Loucy (cell line): Measurements from ENCODE around the gene SH3BP1.

Experiments used
- H2AFZ ChIP-seq: fragments of 200-600 bp; sonication (generic); 2 replicates; pipeline ENCODE4 v1.6.0; 2016; ENCODE audit warnings: antibody characterized with exemption, mild to moderate bottlenecking, low read length, moderate library complexity
- H3F3A ChIP-seq: fragments of 200-600 bp; 2 replicates; pipeline ENCODE4 v1.6.0; 2016; ENCODE audit warnings: antibody characterized with exemption, low read depth, mild to moderate bottlenecking
- H3K27me3 ChIP-seq: fragments of 200-600 bp; sonication (generic); 2 replicates; pipeline ENCODE4 v1.6.1; 2014; ENCODE audit warnings: low read length, mild to moderate bottlenecking; ENCODE audit not compliant: insufficient read depth, poor library complexity, severe bottlenecking
- H3K36me3 ChIP-seq: fragments of 200-600 bp; sonication (generic); 2 replicates; pipeline ENCODE4 v1.6.1; 2016; ENCODE audit warnings: low read length; ENCODE audit not compliant: insufficient read depth
- H3K4me1 ChIP-seq: fragments of 200-600 bp; sonication (generic); 2 replicates; pipeline ENCODE4 v1.5.1; 2014; ENCODE audit warnings: low read length, mild to moderate bottlenecking; ENCODE audit not compliant: insufficient read depth, poor library complexity, severe bottlenecking
- H3K4me2 ChIP-seq: fragments of 200-600 bp; sonication (generic); 2 replicates; pipeline ENCODE4 v1.6.0; 2014; ENCODE audit warnings: antibody characterized with exemption, low read length, low read depth, mild to moderate bottlenecking; ENCODE audit not compliant: poor library complexity, severe bottlenecking
- H3K4me3 ChIP-seq: fragments of 200-600 bp; sonication (generic); 2 replicates; pipeline ENCODE4 v1.5.1; 2014; ENCODE audit warnings: low read length, mild to moderate bottlenecking, mixed read lengths; ENCODE audit not compliant: poor library complexity, severe bottlenecking
- H3K79me2 ChIP-seq: fragments of 200-600 bp; sonication (generic); 2 replicates; pipeline ENCODE4 v1.6.1; 2014; ENCODE audit warnings: low read length; ENCODE audit not compliant: insufficient read depth
- H3K9ac ChIP-seq: fragments of 200-600 bp; sonication (generic); 2 replicates; pipeline ENCODE4 v1.6.0; 2014; ENCODE audit warnings: mild to moderate bottlenecking, low read depth, low read length, moderate library complexity; ENCODE audit not compliant: poor library complexity, severe bottlenecking
- H3K9me2 ChIP-seq: fragments of 200-600 bp; sonication (generic); replicated peaks from 2 replicates; pipeline ENCODE4 v1.6.1; 2016; ENCODE audit warnings: low read depth, low read length, mixed read lengths
- H3K9me3 ChIP-seq: fragments of 200-600 bp; sonication (generic); 2 replicates; pipeline ENCODE4 v1.6.1; 2014; ENCODE audit warnings: mild to moderate bottlenecking, antibody characterized with exemption, low read length, low read depth; ENCODE audit not compliant: insufficient read depth
- H4K20me1 ChIP-seq: fragments of 200-600 bp; sonication (generic); 2 replicates; pipeline ENCODE4 v1.6.0; 2014; ENCODE audit warnings: antibody characterized with exemption, low read length, mild to moderate bottlenecking; ENCODE audit not compliant: insufficient read depth, poor library complexity, severe bottlenecking
- CTCF ChIP-seq: fragments of 200-600 bp; sonication (generic); conservative IDR thresholded peaks from 2 replicates; pipeline ENCODE4 v1.5.1; 2014; ENCODE audit warnings: mild to moderate bottlenecking, antibody characterized with exemption, low read length
- EZH2phosphoT487 ChIP-seq: fragments of 200-600 bp; IDR thresholded peaks from 2 replicates; pipeline ENCODE4 v1.6.1; 2018; ENCODE audit warnings: antibody characterized with exemption, mild to moderate bottlenecking, moderate library complexity, borderline replicate concordance

The SH3BP1 gene

GRCh38 chr22:37626144-37626543 is 13.3 kb upstream of the SH3BP1 start:
- Histone ChIP-seq H3K27me3 (no peaks in the 10 kb centered on the region), H3K4me1 (peaks cover 33% of the 10 kb centered on the region), H3K79me2 (no peaks in the 10 kb centered on the region), H3F3A (0 out of 2 replicates have a peak, but pooled peaks cover 5% of the 10 kb centered on the region), H3K9ac (no peak overlapping the region), H2AFZ (no peak overlapping the region), H4K20me1 (no peaks in the 10 kb centered on the region), H3K4me2 (no peak overlapping the region), H3K36me3 (no peaks in the 10 kb centered on the region; the same call in 1 of the 2 replicates), H3K9me2 (no peaks in the 10 kb centered on the region), H3K9me3 (no peaks in the 10 kb centered on the region), H3K4me3 (no peak overlapping the region)
- no peak for TF ChIP-seq CTCF
- no peak for TF ChIP-seq EZH2phosphoT487

GRCh38 chr22:37626556-37627075 is 12.9 kb upstream of the SH3BP1 start:
- TF ChIP-seq CTCF (no peak), EZH2phosphoT487 (no peak)
- H3K4me2 ChIP-seq: peak overlapping the region; percentile 61

GRCh38 chr22:37627121-37627520 is 12.3 kb upstream of the SH3BP1 start:
- H3K4me2 ChIP-seq: peak overlapping the region; percentile 61
- no peaks in the 10 kb centered on the region for H3K9me2 ChIP-seq
- peaks cover 35% of the 10 kb centered on the region for H3K4me1 ChIP-seq
- no peaks in the 10 kb centered on the region for H3K79me2 ChIP-seq
- H4K20me1 ChIP-seq: no peaks in the 10 kb centered on the region
- H3K9ac ChIP-seq: peak overlapping the region; percentile 65
- TF ChIP-seq CTCF (no peak), EZH2phosphoT487 (no peak)
- no peak overlapping the region for H2AFZ ChIP-seq
- H3K36me3 ChIP-seq: no peaks in the 10 kb centered on the region
- H3F3A ChIP-seq: 0 out of 2 replicates have a peak, but pooled peaks cover 5% of the 10 kb centered on the region
- H3K9me3 ChIP-seq: no peaks in the 10 kb centered on the region
- no peaks in the 10 kb centered on the region for H3K27me3 ChIP-seq
- peak overlapping the region; percentile 28 for H3K4me3 ChIP-seq

More at GRCh38 chr22:37626556-37627075, 12.9 kb upstream of the SH3BP1 start:
- Histone ChIP-seq H3K9ac (peak overlapping the region; percentile 65), H3K27me3 (no peaks in the 10 kb centered on the region), H3K4me3 (no peak overlapping the region), H3K36me3 (no peaks in the 10 kb centered on the region), H4K20me1 (no peaks in the 10 kb centered on the region), H3K79me2 (no peaks in the 10 kb centered on the region), H2AFZ (no peak overlapping the region), H3K9me2 (no peaks in the 10 kb centered on the region), H3K4me1 (peaks cover 35% of the 10 kb centered on the region), H3K9me3 (no peaks in the 10 kb centered on the region), H3F3A (0 out of 2 replicates have a peak, but pooled peaks cover 5% of the 10 kb centered on the region)
